Stimulated activated CD8-positive, alpha-beta memory T cell treated with anti-CD3 and anti-CD28 coated beads, Interleukin-7, amount 100 ng/mL, for 24 hours (primary cell): ENCODE results near the gene PIWIL4.

Experiments
- DNase-seq: peaks from one replicate; pipeline ENCODE4 v3.0.0-alpha.2; 2020; ENCODE audit warnings: low read depth

The PIWIL4 gene

DNA sequence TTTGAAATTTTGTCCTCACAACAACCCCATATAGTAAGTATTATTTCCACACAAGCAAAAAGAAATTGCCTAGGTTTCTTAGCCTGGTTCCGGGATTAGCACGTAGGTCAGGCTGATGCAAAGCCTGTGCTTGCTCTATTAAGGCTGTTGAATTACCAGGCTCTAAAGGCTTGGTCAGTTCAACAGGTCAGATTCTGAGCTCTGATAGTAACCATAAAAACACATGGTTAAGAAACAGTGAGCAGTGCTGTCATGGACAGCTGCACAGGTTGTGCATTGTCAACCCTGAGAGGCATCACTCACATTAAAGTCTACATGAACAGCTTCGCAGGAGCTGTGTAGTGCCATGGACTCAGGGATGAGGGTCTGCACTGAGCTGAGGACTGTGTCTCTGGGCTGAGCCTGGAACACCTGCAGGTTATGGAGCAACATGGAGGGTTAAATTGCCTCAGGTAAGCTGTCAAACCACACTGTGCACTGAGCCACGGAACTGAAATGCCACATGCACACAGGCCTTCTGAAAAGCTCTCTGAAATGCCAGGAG lies 98.0 kb downstream of the PIWIL4 start:
- no peak for DNase-seq

DNA sequence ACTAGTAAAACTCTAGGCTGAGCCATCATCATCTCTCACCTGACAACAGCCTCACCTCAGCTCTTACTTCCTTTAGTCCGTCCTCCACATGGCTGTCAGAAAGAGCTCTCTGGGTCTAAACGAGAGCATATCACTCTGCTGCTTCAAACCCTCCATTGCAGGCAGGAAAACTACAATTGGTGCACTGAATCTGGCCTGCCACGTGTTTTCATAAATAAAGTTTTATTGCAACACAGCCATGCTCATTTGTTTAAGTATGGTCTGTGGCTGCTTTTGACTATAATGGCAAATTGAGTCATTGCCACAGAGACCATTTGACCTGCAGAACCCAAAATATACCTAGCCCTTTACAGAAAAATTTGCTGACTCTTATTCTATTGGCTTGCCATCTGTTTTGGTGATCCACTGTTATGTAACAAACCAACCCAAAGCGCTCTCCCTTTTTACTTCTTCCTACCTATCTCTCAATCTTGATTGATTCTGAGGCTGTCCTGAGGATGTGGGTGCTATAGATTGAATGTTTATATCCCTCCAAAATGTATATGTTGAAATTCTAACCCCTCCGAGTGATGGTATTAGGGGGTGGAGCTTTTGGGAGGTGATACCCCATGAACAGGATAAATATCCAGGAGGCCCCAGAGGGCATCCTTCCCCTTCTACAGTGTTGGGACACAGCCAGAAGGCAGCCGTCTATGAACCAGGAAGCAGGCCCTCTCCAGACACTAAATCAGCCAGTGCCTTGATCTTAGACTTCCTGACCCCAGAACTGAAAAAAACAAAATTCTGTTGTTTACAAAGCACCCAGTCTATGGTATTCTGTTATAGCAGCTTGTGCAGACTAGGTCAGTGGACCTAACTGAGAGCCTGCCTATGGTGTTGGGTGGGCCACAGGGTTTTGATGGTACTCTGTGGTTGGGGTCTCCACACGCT lies 99.9 kb downstream of the PIWIL4 start:
- DNase-seq = no peak

DNA sequence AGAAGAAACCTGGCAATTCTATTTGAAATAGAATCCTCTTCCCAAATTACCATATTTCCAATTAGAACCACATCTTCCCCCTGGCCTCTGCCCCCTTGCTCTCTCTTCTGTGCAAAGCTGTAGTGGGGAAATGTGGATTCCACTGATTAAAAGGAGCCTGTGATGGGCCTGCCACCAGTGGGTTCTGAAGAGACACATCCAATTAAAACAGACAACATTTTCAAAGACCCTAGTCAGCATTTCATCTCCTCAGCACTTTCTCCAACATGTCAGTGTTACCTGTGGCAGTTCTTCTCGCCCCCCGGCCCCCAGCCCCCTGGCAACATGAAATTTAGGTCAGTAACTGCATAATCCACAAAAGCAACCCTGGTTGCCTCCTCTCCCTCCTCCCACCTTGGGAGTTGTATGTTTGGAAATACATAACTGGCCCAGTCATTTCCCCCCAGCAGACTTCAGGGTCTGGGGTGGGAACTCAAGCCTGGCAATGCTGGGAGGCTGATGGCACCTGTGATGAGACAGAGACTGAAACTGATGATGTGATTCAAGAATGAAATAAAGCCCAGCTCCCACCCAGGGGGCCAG lies 101.1 kb downstream of the PIWIL4 start:
- DNase-seq = no peak

DNA sequence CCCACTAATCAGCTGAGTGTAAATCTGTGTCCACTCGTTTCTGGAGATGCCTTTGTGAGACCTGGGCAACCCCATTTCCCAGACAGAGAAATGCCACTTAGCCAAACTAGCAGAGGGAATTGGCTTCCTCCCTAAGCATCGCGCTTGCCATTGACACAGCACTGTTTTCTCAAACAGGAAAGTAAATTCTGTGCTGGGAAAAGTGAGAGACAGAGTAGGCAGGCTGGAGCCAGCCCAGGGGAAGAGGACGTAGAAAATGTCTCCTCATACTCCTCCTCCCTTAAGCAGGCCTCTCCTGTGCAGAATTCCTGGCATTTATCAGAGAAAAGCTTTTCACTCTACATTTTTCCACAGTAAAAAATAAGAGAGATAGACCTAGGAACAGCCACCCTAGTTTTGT lies 101.9 kb downstream of the PIWIL4 start:
- no peak for DNase-seq
